Measurements from ENCODE around the gene MGMT. TPM values are rescaled to one million over a fixed set of nuclear protein-coding genes. Genes with fewer than 3 reads are reported as not detected.

Gene MGMT
- total and polyA plus RNA-seq, 2 donors from 2014 or later: 25.9 to 70.0 TPM

DNA sequence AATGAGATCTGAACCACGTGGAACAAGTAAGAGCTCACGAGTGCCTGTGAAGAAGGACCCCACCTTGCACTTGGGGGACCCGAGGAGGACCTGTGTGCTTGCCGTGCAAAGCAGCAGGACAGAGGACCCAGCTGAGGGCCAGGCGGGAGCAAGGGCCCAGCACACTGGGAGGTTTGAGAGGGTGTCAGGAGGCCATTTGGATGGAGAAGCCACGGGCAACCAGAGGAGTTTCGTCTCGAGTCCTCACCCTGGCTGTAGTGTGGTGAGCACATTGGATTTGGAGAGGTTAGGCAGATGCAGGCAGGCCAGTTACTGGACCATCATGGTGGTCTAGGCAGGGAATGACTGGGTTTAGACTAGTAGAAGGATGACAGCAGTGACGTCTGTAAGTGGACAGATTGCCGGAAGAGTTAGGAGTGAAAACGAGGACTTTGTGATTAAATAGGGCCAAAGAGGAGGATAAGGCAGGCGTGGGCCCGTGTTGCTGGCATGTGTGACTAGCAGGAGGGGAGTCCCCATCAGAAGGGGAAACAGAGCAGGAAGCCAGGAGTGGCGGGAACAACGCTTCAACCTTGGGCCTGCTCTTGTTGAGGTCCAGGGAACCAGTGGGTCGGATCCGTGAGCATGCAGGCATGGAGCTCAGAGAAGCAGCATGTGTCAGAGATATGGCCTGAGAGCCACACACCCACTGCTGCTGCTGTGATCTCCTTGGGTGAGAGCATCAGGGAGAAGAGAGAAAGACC, 208.2 kb downstream of the MGMT start:
- Histone ChIP-seq H3K36me3 (ENCODE audit: control insufficient read depth in 2 of 3, insufficient read depth in 3 of 3, low read length in 3 of 3) (no peaks in the 10 kb centered on the region), H3K4me3 (ENCODE audit: low read length in 3 of 3) (no peak overlapping the region), H3K9ac (ENCODE audit: low read length in 3 of 3) (no peak overlapping the region), H3K4me1 (ENCODE audit: control insufficient read depth in 2 of 3, insufficient read depth in 2 of 3, low read depth in 1 of 3, low read length in 3 of 3) (no peaks in the 10 kb centered on the region), H3K27ac (ENCODE audit: low read depth in 2 of 2, low read length in 2 of 2) (no peak overlapping the region), H3K27me3 (ENCODE audit: control insufficient read depth, insufficient read depth, low read length) (no peaks in the 10 kb centered on the region), H3K9me3 (ENCODE audit: control insufficient read depth in 2 of 3, insufficient read depth in 1 of 3, low read length in 3 of 3) (no peaks in the 10 kb centered on the region)
- no peak for DNase-seq
- TF ChIP-seq, protein P1, sequence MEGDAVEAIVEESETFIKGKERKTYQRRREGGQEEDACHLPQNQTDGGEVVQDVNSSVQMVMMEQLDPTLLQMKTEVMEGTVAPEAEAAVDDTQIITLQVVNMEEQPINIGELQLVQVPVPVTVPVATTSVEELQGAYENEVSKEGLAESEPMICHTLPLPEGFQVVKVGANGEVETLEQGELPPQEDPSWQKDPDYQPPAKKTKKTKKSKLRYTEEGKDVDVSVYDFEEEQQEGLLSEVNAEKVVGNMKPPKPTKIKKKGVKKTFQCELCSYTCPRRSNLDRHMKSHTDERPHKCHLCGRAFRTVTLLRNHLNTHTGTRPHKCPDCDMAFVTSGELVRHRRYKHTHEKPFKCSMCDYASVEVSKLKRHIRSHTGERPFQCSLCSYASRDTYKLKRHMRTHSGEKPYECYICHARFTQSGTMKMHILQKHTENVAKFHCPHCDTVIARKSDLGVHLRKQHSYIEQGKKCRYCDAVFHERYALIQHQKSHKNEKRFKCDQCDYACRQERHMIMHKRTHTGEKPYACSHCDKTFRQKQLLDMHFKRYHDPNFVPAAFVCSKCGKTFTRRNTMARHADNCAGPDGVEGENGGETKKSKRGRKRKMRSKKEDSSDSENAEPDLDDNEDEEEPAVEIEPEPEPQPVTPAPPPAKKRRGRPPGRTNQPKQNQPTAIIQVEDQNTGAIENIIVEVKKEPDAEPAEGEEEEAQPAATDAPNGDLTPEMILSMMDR (IDR thresholded peaks at IDR 0.05; ENCODE audit: borderline replicate concordance, extremely low read depth, insufficient read depth): no peak
- intact Hi-C loops (cut with DNase I): no loop called here
- FAIRE-seq: no peak

DNA sequence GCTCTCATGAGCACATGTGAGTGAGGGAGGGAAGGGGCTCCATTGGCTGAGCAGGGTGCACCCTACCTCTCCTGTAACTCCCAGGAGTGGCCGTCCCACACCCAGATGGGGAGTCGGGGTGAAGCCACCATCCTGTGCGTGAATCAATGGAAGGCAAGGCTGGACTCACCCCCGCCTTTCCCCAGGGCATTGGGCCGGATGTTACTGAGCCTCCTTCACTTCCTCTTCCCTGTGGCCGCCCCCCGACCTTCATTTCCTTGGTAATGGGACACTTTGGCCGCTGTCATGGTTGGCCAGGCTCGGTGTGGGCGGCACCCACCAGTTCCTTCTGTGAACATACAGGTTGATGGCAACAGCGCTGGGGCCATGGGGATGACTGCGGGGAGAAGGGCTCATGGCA, 209.0 kb downstream of the MGMT start:
- FAIRE-seq: no peak
- H3K36me3 ChIP-seq (ENCODE audit: control insufficient read depth in 2 of 3, insufficient read depth in 3 of 3, low read length in 3 of 3): no peaks in the 10 kb centered on the region
- intact Hi-C loops (cut with DNase I): no loop called here
- DNase-seq: no peak
- H3K4me3 ChIP-seq (ENCODE audit: low read length in 3 of 3): no peak overlapping the region
- no peak overlapping the region for H3K27ac ChIP-seq (ENCODE audit: low read depth in 2 of 2, low read length in 2 of 2)
- no peaks in the 10 kb centered on the region for H3K27me3 ChIP-seq (ENCODE audit: control insufficient read depth, insufficient read depth, low read length)
- H3K9me3 ChIP-seq (ENCODE audit: control insufficient read depth in 2 of 3, insufficient read depth in 1 of 3, low read length in 3 of 3): no peaks in the 10 kb centered on the region
- TF ChIP-seq, protein P1 (IDR thresholded peaks at IDR 0.05; ENCODE audit: borderline replicate concordance, extremely low read depth, insufficient read depth): no peak
- H3K4me1 ChIP-seq (ENCODE audit: control insufficient read depth in 2 of 3, insufficient read depth in 2 of 3, low read depth in 1 of 3, low read length in 3 of 3): no peaks in the 10 kb centered on the region
- no peak overlapping the region for H3K9ac ChIP-seq (ENCODE audit: low read length in 3 of 3)

DNA sequence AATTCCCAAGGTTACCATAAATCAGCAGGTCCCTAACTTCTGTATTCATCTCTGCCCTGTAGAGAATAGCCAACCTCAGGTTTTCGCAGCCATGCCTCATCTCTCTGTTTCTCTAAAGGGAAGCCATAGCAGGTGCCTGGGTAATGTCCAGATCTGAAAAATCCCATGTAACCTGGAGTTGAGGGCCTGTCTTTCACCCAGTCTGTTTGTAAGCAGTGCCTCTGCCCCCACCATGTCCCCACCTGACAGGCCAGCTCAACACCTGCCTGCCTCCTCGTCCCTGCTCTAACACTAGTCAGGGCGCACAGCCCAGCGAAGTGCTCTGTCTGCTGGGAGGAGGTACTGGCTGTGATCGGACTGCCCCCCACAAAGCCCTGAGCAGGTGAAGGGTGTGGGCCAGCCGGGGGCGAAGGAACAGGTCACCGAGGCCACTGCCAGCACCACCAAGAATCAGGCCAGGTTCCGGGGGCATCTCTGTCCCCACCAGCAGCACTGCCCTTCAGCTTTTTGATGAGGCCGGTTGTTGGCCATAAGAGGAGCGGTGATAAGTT, 210.4 kb downstream of the MGMT start:
- Histone ChIP-seq H3K4me3 (ENCODE audit: low read length in 3 of 3) (no peak overlapping the region), H3K9ac (ENCODE audit: low read length in 3 of 3) (no peak overlapping the region), H3K4me1 (ENCODE audit: control insufficient read depth in 2 of 3, insufficient read depth in 2 of 3, low read depth in 1 of 3, low read length in 3 of 3) (no peaks in the 10 kb centered on the region), H3K27me3 (ENCODE audit: control insufficient read depth, insufficient read depth, low read length) (no peaks in the 10 kb centered on the region), H3K9me3 (ENCODE audit: control insufficient read depth in 2 of 3, insufficient read depth in 1 of 3, low read length in 3 of 3) (no peaks in the 10 kb centered on the region), H3K27ac (ENCODE audit: low read depth in 2 of 2, low read length in 2 of 2) (no peak overlapping the region), H3K36me3 (ENCODE audit: control insufficient read depth in 2 of 3, insufficient read depth in 3 of 3, low read length in 3 of 3) (no peaks in the 10 kb centered on the region)
- DNase-seq (no peak), FAIRE-seq (no peak)
- intact Hi-C loops (cut with DNase I): no loop called here
- TF ChIP-seq, protein P1 (IDR thresholded peaks at IDR 0.05; ENCODE audit: borderline replicate concordance, extremely low read depth, insufficient read depth): no peak
